HG03432 (cell line): ENCODE data around the gene HRH3.

Source experiments
- ATAC-seq: cut with Tn5 transposase; IDR thresholded peaks from one replicate; pipeline ENCODE4 v1.9.1; 2021; ENCODE audit warnings: mild to moderate bottlenecking, moderate library complexity; ENCODE audit not compliant: unreplicated experiment

Gene HRH3

GRCh38 chr20:62181808-62182207 lies 38.3 kb downstream of the HRH3 start:
- no peak for ATAC-seq

DNA sequence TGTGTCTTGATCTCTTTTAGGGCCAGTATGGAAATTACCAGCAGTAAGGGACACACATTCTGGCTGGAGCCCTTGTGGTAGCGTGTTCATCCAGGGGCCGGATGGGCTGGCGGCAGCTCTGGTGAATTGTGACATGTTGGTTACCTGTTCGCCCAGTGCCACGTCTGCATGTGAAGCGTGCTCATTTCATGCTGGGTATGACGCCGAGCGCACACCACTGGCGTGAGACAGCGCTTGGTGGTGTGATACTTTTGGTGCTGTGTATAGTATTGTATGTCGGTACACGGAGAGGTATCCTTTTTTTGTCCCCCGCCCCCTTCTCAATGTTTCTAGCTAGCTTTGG lies 40.9 kb downstream of the HRH3 start:
- ATAC-seq, result no peak

DNA sequence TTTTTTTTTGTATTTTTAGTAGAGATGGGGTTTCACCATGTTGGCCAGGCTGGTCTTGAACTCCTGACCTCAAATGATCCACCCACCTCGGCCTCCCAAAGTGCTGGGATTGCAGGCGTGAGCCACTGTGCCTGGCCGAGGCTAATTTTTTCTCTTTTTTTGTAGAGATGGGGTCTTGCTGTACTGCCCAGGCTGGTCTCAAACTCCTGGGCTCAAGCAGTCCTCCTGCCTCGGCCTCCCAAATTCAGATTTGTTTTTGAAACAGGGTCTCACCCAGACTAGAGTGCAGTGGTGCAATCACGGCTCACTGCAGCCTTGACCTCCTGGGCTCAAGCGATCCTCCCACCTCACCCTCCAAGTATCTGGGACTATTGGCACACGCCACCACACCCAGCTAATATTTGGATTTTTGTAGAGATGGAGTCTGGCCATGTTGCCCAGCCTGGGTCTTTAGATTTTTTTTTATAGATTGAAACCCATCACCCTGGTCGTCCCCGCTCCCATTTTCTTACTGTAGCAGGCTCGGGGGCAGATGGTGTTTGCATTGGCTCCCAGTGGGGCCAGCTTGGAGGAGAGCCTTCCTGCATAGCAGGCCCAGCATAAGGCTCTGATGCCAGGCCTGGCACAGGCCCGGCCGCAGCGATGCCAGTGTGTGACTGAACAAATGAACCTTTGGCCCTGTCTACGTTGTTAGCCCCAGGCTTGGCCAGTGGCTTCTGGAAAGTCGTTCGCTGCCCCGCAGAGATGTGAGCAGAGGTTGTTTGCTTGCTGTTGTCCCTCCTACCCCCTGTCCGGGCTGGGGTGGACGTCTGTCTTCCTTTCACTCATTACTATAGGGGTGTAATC lies 41.5 kb downstream of the HRH3 start:
- no peak for ATAC-seq

DNA sequence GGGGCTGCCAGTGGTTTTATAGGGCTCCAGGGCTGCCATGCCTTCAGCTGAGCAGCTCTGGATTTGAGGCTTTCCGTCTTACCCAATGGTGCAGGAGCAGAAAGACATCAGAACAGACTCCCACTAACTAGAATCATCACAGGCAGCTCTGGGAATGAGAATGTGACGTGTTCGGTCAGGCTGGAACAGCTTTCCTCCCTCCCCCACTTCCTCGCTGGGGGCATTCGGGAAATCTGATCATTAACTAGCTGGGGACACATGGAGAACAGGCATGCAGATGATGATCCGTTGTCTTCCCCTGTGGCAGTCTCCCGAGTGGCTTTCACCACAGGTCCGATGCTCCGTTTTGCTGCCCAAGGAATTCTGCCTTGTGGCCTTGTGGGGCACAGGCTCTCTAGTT lies 42.8 kb downstream of the HRH3 start:
- ATAC-seq, result no peak

GRCh38 chr20:62176866-62177265 lies 43.2 kb downstream of the HRH3 start:
- ATAC-seq, result no peak

GRCh38 chr20:62175711-62176110 lies 44.4 kb downstream of the HRH3 start:
- ATAC-seq, result no peak

GRCh38 chr20:62174870-62175624 lies 45.0 kb downstream of the HRH3 start:
- ATAC-seq, result no peak

- ATAC-seq, result no peak
Measured at GRCh38 chr20:62174021-62174804, 45.9 kb downstream of the HRH3 start.

DNA sequence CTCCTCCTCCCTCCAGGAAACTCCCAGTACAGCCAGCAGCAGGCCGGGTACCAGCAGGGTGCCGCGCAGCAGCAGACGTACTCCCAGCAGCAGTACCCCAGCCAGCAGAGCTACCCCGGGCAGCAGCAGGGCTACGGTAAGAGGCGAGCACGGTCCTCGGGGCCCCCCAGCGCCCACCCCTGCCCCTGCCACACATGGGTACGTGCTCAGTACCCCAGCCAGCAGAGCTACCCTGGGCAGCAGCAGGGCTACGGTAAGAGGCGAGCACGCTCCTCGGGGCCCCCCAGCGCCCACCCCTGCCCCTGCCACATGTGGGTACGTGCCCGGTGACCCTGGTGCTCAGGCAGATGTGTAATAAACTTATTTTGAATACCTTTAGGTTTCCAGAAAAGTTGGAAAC lies 47.4 kb downstream of the HRH3 start:
- no peak for ATAC-seq

- no peak for ATAC-seq
Measured at GRCh38 chr20:62171245-62171644, 48.8 kb downstream of the HRH3 start.

- no peak for ATAC-seq
Measured at GRCh38 chr20:62170536-62170935, 49.5 kb downstream of the HRH3 start.

- no peak for ATAC-seq
Measured at GRCh38 chr20:62168890-62169435, 51.1 kb downstream of the HRH3 start.

DNA sequence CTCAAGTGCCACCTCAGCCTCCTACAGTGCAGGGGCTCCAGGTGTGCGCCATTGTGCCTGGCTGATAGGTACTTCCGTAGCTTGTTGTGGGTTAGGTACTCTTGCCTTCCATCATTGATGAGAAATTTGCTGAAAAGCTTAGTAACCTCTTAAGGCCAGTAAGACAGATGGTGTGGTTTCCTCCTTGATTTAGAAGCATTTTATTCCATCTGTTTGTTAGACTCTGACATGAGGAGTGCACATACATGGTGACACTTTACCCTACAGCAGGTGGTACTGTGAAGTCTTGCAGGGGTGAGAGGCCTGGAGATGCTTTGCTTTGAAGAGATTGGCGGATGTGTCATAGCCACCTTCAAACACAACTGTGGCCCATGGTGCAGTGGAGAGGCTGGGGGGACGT lies 52.0 kb downstream of the HRH3 start:
- ATAC-seq, result no peak

GRCh38 chr20:62167474-62167873 lies 52.6 kb downstream of the HRH3 start:
- no peak for ATAC-seq

DNA sequence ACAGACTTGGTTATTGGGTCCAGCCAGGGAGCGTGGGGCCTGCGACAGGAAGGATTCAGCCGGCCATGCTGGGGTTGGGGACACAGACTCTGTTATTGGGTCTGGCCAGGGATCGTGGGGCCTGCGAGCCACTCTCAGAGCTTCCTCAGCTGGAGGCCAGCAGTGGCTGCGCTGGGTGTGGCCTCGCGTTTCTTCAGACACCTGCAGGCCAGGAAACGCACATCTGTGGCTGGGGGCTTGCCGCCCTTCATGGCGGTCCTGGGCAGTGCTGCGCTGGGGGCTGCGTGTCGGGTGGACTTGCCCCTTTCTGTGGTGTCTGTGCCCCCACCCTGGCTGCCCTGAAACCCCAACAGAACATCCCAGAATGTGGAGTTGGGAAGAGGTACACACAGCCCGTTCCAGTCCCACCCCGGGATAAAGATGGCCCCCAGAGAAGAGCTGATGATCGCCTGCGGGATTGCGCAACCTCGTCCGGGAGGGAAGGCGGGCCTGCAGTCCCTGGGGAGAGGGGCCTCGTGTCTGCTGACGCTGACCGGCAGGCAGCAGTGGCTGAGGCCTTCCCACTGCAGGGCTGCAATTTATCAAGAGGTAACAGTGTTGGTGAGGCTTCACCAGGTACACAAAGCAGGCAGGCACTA lies 54.2 kb downstream of the HRH3 start:
- ATAC-seq, result no peak
